ENCODE data around the gene MAP2K1.

MAP2K1 gene

GRCh38 chr15:66508293-66508883 is 121.7 kb downstream of the MAP2K1 start:
- DNase-seq: no peak

GRCh38 chr15:66514586-66514985 is 127.9 kb downstream of the MAP2K1 start:
- DNase-seq: no peak

GRCh38 chr15:66515901-66516322 is 129.2 kb downstream of the MAP2K1 start:
- no peak for DNase-seq

GRCh38 chr15:66523926-66524325 is 137.2 kb downstream of the MAP2K1 start:
- DNase-seq: no peak

GRCh38 chr15:66524838-66525237 is 138.1 kb downstream of the MAP2K1 start:
- no peak for DNase-seq

GRCh38 chr15:66535056-66535455 is 148.3 kb downstream of the MAP2K1 start:
- no peak for DNase-seq

Data from DMS79 treated with DMSO at 0.1 percent for 48 hours (cell line).